ENCODE data around the gene MGAT4C. TPM values are rescaled to one million over a fixed set of nuclear protein-coding genes. Genes with fewer than 3 reads are reported as not detected.

The MGAT4C gene
- total and polyA plus RNA-seq, 12 donors = under 0.01 to 8.3 (median 0.94) TPM

DNA sequence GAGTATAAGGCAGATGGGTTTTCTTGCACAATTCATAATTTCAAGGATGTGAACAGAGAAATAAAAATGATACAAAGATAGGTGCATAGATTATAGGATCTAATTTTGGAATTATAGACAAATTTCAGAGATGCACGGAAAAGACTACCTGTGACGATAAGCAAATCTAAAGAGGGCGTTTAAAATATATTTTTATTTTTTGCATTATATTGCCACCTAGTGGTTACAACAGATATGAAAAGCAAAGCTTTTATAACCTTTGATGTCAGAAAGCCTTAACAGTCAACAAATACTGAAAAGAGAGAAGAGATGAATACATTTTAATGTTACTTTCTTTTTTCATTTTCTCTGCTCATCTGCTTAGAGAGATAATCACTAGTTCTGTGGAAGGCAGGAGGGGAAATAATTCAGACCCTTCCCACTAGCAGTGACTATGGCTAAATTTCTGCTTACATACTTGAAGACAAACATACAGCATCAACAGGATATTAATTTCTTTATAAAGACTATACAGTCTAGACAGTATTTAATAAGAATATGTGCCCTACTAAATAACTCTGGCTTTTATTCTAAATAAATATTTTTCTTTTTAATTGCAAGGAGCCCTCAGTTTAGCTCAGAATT lies 335.8 kb downstream of the MGAT4C start:
- intact Hi-C loops (cut with DNase I) = no loop called here
- Histone ChIP-seq H3K27ac (no peak overlapping the region), H3K4me3 (no peak overlapping the region), H3K27me3 (no peaks in the 10 kb centered on the region), H3K36me3 (replicated peaks in 1 of 2) (no peaks in the 10 kb centered on the region), H3K9me3 (replicated peaks in 1 of 3) (no peaks in the 10 kb centered on the region), H3K4me1 (replicated peaks in 1 of 2) (no peaks in the 10 kb centered on the region)
- 0 to 2% (median 1%) methylated on average over 3 of the region's 3 CpGs for WGBS, 4 donors
- no peak for TF ChIP-seq POLR2A (IDR thresholded peaks at IDR 0.05)
- TF ChIP-seq, protein P1, sequence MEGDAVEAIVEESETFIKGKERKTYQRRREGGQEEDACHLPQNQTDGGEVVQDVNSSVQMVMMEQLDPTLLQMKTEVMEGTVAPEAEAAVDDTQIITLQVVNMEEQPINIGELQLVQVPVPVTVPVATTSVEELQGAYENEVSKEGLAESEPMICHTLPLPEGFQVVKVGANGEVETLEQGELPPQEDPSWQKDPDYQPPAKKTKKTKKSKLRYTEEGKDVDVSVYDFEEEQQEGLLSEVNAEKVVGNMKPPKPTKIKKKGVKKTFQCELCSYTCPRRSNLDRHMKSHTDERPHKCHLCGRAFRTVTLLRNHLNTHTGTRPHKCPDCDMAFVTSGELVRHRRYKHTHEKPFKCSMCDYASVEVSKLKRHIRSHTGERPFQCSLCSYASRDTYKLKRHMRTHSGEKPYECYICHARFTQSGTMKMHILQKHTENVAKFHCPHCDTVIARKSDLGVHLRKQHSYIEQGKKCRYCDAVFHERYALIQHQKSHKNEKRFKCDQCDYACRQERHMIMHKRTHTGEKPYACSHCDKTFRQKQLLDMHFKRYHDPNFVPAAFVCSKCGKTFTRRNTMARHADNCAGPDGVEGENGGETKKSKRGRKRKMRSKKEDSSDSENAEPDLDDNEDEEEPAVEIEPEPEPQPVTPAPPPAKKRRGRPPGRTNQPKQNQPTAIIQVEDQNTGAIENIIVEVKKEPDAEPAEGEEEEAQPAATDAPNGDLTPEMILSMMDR (IDR thresholded peaks at IDR 0.05) = peak; percentile 35 to 75 (median 55)
- no peak for DNase-seq

Data from adrenal gland (tissue), 12 donors.